ENCODE measurements around the gene AOC3.
"Not testable (repeated sequence)": the region's sequence is repeated elsewhere in the genome, so short reads cannot be mapped to it uniquely, and the experiment has no call there.

The AOC3 gene

GRCh38 chr17:42867694-42868261 lies 16.8 kb downstream of the AOC3 start:
- DNase-seq = not testable (repeated sequence)

DNA sequence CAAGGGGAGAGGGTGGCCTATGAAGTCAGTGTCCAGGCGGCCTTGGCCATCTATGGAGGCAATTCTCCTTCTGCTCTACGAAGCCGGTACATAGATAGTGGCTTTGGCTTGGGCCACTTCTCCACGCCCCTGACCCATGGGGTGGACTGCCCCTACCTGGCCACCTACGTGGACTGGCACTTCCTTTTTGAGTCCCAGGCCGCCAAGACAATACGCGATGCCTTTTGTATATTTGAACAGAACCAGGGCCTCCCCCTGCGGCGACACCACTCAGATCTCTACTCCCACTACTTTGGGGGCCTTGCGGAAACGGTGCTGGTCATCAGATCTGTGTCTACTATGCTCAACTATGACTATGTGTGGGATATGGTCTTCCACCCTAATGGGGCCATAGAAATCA lies 17.3 kb downstream of the AOC3 start:
- no peak for DNase-seq

- DNase-seq = no peak
Observed at GRCh38 chr17:42871647-42872046, 20.6 kb downstream of the AOC3 start.

GRCh38 chr17:42872251-42872965 lies 21.4 kb downstream of the AOC3 start:
- DNase-seq = no peak

GRCh38 chr17:42873315-42873714 lies 22.3 kb downstream of the AOC3 start:
- no peak for DNase-seq

DNA sequence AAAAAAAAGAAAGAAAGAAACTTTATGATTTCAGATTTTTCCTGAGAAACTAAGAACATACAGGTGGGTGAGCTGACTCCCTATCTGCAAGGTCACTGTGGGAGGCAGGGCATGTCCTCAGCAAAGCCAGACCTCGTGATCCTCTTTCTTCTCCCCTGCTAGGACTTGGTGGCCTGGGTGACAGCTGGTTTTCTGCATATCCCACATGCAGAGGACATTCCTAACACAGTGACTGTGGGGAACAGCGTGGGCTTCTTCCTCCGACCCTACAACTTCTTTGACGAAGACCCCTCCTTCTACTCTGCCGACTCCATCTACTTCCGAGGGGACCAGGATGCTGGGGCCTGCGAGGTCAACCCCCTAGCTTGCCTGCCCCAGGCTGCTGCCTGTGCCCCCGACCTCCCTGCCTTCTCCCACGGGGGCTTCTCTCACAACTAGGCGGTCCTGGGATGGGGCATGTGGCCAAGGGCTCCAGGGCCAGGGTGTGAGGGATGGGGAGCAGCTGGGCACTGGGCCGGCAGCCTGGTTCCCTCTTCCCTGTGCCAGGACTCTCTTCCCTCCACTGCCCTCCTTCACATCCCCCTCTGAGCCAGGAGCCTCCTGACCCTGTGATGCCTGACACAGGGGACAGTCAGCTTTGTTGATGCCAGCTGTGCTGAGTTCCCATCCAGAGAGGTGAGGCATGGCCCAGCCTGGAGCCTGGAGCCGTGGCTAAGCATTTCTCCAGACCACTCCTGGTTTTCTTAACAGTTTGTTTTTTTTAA lies 23.1 kb downstream of the AOC3 start:
- not testable (repeated sequence) for DNase-seq

- DNase-seq = no peak
Observed at GRCh38 chr17:42877037-42877436, 26.0 kb downstream of the AOC3 start.

- no peak for DNase-seq
Observed at GRCh38 chr17:42878123-42878880, 27.3 kb downstream of the AOC3 start.

GRCh38 chr17:42878924-42879595 lies 28.1 kb downstream of the AOC3 start:
- DNase-seq = no peak

DNA sequence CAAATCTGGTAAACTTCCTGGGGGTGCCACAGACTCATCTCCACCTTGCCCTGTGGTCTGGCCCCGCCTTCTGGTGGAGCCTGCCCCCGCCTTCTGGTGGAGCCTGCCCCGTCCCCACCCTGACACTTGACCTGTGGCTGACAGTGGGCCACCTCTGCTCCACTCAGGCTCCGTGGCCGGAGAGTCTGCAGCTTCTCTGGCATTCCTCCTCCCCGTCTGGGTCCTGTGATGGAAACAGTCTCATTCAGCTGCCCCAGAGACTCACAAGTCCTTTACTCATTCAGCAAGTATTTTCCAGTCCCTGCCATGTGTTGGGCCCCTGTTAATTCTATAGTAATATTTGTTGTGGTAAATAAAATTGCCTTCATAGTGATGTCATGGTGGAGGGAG lies 28.6 kb downstream of the AOC3 start:
- DNase-seq = no peak

GRCh38 chr17:42880776-42881310 lies 29.8 kb downstream of the AOC3 start:
- no peak for DNase-seq

GRCh38 chr17:42881706-42882105 lies 30.7 kb downstream of the AOC3 start:
- DNase-seq = not testable (repeated sequence)

DNA sequence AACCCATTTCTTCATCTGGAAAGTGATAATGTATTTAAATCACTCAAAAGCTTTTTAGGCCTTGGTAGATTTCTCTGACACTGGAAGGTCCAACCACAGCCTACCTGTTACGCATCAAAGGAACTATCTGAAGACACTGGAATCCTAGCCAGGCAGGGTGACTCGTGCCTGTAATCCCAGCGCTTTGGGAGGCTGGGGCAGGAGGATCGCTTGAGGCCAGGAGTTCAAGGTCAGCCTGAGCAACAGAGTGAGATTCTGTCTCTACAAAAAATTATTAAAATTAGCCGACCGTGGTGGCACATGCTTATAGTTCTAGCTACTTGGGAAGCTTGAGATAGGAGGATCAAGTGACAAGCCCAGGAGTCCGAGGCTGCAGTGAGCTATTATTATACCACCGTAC lies 31.2 kb downstream of the AOC3 start:
- DNase-seq = no peak

DNA sequence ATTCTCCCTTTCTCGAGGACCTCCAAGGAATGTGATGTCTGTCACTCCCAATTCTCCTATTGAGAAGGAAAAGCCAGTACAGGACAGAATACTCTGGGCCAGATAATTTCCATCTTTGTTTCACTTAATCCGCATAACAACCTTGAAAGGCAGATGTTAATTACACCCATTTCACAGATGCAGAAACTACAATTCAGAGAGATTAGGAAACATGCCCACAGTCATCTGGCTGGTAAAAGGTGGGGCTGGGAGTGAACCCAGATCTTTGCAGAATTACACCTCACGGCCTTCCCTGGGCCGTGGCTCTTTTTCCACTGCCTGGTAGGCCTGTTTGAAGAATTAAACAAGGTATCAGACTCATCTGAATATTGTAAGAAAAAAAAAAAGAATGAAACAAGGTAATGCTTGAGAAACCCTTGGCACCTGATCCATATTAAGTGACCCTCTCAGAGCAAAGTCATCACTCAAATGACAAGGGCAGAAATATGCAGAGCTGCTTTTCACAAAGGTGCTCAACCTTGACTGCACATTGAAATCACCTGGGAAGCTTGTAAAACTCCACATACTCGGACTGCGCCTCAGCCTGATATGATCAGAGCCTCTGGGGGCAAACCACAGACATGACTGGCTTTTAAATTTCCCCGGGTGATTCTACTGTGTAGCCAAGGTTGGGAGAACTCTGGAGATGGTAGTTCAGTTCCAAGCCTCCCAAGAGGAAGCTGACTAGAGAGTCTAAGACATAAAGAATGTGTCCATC lies 33.0 kb downstream of the AOC3 start:
- no peak for DNase-seq

DNA sequence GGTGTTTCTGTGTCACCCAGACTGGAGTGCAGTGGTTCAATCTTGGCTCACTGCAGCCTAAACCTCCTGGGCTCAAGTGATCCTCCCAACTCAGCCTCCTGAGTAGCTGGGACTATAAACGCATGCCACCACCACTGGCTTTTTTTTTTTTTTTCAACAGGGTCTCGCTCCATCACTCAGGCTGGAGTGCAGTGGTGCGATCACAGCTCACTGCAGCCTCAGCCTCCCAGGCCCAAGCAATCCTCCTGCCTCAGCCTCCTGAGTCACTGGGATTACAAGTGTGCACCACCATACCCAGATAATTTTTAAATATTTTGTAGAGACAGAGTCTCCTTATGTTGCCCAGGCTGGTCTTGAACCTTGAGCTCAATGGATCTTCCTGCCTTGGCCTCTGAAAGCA lies 34.8 kb downstream of the AOC3 start:
- DNase-seq = not testable (repeated sequence)

GRCh38 chr17:42886283-42887176 lies 35.5 kb downstream of the AOC3 start:
- no peak for DNase-seq

DNA sequence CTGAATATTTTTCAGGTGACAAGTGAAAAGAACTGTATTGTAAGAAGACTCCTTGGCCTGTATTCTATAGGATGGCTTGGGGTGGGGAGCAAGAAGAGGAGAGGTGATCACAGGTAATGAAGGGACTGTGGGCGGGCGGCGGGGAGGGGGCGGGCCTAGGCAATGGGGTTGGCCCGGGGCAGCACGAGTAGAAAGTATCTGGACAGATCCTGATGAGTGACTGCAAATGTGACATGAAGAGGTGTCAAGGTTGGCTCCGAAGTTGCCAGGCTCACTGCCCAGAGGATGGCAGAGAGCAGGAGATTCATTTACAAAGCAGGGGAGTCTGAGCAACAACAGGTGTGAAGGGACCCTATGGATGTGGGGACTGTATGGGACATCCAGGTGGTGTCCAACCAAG lies 38.8 kb downstream of the AOC3 start:
- no peak for DNase-seq

DNA sequence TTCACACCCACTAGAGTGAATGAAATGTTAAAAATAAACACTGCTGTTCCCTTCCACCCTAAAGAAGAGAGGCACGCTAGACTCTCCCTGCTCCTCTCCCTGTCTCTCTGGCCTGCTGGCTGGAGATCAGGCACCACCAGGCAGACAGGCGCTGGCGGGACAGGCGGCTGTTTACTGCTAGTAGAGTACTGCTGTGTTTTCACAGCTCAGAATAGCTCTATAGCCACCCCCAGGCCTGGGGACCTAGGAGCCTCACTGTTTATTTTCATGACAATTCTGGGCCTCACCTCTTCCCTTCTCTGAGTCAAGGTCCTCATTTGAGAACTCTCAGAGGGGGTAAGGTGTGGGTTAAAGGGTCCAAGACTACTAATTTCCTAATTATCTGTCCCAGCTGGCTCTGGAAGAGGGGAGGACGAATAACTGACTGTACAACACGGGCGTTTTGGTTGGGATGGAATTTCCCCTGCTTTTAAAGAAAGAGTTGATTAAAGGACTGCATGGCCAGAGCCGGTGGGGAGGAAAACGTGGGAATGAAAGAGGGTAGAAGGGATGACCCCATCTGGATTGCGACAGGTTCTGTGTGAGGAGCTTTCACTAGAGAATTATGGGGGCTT lies 40.6 kb downstream of the AOC3 start:
- no peak for DNase-seq

DNA sequence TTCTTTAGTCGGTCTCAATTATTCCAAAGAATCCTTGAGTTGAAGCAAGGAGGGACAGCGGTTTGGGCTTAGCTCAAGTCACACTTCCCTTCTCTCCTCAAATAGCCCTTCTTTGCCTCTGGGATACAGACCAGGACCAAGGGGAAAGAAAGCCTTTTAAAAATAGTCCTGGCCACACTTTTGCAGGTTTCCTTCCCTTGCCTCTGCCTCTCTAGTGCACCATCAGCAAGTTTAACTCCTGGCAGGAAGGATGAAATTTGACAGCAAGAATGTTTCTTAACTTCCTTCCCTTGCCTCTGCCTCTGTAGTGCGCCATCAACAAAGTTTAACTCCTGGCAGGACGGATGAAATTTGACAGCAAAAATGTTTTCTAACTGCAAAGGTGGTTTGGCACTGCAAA lies 42.4 kb downstream of the AOC3 start:
- DNase-seq = no peak

Measured in T-helper 2 cell (primary cell).